NCI-H2171 (cell line): ENCODE data around the gene MYO1E.

Experiments
- DNase-seq: peaks from one replicate; lab custom pipeline; 2025; lab: John Stamatoyannopoulos, UW

MYO1E gene

DNA sequence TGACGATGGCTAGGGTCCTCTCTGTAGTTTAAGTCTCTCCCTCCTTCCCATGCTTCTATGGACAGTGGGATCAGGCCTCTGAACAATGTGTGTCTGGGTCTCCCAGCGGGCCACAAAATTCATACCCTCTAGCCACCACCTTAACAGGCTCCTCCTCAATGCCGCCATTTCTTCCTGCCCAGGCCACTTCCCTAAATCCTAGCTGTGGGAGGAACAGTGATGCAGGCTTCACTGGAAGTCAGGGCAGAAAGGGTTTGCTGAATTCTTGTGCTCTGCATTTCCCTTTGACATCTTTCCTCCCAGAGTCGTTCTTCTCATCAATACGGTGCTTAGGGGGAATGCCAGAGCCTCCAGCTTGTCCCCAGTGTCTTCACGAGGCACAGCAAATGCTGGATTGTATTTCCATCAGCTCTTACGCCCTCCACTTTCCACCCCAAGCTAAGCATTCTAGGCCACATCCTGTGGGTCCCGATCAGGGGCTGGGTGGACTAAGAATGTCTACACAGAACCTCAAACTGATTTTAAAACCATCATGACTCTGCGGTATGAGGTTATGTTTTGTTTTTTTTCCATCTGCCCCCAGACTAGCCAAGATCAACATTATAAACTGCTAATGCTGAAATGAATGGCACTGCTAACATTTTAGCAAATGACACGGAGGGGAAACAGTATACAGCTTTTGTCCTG lies 177.9 kb downstream of the MYO1E start:
- DNase-seq, result no peak

DNA sequence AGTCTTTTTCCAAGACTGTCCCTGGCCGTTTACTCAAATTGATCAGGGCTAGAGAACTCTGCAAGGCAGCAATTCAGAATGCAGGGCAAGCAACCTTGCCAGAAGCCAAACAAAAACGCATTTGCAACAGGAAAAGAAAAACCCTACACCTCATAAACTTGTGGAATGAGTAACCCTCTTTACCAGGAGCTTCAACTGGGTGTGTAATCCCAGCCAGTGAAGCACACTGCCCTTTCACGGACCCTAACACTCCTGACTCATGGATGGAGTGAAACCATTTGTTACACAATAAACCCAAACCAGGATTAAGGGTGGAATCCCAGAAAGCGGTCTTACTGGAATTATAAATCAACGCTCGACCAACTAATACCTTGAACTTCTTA lies 180.8 kb downstream of the MYO1E start:
- DNase-seq, result no peak

DNA sequence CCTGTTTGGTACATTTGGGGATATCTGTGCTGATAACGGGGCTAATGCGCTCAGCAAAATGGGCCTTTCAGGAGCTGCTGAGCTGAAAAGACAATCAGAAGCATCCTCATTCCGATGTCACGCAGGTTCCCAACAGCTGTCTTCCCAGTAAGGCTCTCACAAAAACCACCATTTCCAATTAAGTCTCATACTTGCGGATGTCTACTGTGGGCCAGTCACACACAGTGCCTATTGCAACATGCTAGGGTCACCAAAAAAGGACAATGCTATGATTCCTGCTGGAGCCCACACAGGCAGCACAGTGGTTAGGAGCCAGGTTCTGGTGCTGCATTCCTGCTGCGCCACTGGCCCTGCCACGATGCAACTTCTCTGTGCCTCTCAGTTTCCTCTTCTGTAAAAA lies 182.4 kb downstream of the MYO1E start:
- DNase-seq, result no peak

DNA sequence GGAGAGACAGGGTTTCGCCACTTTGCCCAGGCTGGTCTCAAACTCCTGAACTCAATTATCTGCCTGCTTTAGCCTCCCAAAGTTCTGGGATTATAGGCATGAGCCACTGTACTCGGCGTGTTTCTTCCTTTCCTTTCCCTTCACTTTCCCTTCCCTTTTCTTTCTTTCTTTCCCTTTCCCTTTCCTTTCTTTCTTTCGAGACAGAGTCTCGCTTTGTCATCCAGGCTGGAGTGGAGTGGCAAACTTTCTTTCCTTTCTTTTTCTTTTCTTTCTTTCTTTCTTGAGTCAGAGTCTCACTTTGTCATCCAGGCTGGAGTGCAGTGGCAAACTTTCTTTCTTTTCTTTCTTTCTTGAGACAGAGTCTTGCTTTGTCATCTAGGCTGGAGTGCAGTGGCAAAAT lies 183.4 kb downstream of the MYO1E start:
- DNase-seq, result no peak

DNA sequence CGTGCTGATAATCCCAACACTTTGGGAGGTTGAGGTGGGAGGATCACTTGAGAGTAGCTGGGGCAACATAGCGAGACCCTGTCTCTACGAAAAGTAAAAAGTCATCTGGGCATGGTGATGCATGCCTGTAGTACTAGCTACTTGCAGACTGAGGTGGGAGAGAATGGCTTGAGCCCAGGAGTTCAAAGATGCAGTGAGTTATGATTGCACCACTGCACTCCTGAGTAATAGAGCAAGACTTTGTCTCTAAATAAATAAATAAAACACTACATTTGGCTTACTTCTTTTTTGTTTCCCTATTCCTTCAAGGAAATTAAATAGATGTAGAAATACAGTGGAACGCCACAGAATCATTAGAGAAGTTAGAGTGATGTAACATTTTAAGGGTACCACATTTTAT lies 186.2 kb downstream of the MYO1E start:
- DNase-seq, result no peak

DNA sequence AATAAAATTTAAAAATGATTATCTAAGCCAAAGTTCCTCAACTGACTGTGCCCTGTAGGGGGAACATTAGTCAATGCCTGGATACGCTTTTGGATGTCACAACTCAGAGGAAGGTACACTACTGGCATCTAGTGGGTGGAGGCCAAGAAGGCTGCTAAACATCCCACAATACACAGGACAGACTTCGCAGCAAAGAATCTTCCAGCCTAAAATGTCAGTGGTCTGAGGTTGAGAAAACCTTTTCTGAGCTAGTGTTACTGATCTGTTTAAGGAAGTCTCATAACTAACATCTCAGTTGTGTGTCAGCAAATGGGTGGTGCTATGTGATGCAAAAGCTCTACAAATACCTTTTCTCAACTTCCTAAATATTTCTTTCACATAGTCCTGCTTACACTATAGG lies 186.9 kb downstream of the MYO1E start:
- DNase-seq, result no peak

DNA sequence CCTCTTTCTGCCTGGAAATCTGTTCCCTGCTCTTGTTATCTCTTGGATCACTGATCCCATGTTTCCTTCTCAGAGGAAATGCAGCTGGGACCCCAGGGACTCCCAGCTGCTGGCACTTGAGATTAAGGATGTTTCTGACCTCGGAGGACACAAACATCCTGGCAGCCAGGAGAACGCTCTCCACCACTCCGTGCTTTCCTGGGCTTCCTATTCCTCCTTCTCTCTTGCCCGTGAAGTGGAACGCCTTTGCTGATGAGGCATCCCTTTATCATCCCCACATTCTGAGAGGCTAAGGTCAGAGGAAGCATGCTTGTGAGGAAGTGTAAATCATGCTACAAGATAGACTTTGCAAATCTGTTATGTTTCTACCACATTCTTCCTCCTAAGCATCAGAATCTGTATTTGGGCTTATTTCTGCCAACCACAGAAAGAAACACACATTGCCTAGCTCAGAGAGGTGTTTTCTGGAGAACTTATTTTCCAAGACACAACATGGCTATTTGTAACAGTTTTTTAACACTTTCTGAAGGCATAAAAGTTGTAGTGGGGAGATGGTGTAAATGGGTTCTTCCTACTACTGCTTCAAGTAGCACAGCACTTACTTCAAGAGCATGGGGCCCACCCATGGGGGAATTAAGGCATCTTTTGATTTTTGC lies 191.6 kb downstream of the MYO1E start:
- DNase-seq, result no peak

DNA sequence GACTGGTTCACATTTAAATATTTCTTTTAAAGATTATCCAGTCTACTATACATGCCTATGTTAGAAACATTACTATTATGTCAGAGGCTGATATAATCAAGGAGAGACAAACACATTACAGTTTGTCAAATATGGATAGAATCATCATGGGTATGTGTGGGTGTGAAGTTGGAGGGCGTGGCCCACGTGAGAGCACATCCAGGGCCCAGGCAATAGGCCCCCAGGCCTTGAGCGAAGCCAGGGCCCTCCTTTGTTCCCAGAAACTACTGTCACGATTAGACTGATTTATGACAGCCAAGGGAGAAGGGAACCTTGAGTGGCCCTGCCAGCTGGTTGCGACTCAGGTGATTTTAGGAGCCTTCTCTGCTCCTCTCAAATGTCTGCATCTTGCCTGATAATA lies 193.0 kb downstream of the MYO1E start:
- DNase-seq, result peak; percentile 52

DNA sequence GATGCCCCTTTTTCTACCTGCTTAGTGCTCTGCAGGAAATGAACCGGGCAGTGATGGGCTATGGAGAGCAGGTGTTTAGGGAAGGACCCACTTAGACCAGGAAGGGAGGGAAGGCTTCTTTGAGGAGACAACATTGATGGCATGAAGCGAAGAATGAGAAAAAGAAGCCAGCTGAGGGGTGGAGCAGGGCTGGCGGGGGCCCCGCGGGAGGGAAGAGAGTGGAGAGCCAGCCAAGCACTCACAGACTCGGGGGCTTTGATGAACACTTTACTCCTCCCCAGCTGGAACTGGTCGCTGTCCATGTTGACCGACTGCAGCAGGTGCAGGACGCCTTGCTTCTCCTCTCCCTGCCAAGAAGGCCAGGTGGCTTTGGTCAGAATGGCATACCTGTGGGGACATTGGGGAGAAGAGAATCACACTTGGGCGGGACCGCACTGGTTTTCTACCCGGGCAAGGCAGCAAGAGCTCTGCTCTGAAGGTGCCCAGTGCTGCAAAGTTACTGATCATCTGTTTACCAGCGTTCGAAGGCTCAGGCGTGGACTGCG lies 194.4 kb downstream of the MYO1E start:
- no peak for DNase-seq

DNA sequence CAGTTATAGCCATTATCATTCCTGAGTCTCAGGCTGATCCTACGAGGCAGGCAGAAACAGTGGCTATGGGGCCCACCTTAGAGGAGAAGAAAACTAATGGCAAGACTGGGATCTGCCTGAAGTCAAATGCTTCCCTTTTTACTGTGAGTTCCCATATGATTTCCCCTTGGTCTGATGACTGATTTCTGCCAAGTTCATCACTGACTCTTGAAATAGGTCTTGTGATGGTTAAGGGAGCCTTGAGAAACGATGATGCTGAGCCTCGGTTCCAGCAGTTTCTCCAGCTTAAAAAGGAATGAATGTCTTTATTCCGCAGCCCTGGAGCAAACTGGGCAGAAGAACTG lies 195.4 kb downstream of the MYO1E start:
- no peak for DNase-seq

DNA sequence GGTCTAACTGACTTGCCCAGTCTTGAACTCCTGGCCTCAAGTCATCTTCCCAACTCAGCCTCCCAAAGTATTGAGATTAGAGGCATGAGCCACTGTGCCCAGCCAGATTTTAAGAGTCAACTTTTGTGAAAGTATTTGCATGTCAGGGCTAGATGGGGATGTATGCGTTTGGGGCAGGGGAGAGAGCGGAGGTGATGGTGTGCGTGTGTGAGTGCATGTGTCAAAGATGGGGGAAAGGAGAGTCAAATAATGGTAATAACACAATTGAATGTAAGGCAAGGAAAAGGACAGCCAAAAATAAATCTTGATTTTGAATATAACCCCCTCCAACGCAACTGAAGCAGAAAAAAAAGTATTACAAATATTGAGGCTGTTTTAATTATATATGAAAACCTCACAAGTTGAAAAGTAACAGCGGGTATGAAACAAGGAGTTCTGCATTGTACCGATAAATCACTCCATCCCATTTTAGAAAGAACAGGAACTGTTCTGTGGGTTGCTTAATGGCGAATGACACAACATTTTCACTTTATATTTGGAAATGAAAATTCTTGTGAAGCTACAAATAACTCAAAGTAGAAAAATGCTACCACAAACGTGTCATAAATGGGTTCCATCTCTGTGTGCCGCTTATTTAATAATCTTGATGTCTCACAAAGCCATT lies 195.9 kb downstream of the MYO1E start:
- no peak for DNase-seq

DNA sequence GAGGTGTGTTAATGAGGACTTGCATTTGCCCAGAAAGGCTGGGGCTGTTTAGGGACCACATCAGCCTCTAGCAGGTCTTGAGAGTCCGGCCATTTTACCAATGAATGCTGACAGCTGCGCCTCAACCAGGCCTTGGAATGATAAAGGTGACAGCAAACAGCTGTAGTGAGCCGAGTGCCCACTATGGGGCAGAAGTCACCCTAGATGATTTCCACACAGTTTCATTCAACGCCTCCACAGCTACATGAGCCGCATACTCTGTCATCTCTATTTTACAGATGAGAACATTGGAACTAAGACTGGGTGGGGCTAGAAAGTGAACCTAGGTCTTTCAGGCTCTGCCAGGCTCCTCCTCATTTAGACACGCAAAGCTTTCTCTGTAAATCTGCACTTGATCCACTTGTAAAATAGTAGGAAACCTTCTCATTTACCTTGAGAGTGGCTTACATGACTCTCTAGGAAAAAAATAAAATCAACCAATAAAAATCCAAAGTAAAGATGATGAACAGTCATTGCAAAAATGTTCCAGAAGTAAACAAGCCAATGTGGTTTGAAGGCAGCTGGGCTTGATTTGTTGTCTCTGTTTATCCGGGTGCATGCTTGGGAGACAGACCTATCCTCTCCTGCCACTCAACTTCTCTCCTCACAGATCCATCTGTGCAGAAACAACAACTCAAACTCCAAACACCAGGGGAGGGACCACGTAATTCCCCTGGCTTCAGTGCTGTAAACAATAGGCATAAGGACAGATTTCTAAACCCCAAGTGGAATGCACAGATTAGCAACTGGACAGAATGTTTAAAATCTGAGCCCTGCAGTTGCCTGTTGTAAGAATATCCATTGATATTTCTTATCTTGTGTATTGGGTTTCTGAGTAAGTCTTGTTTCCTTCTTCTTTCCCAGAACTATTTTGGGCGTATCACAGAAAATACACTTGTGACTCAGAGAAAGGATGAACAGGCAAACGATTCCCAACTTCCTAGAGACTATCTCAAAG lies 197.5 kb downstream of the MYO1E start:
- DNase-seq, result peak; percentile 69

DNA sequence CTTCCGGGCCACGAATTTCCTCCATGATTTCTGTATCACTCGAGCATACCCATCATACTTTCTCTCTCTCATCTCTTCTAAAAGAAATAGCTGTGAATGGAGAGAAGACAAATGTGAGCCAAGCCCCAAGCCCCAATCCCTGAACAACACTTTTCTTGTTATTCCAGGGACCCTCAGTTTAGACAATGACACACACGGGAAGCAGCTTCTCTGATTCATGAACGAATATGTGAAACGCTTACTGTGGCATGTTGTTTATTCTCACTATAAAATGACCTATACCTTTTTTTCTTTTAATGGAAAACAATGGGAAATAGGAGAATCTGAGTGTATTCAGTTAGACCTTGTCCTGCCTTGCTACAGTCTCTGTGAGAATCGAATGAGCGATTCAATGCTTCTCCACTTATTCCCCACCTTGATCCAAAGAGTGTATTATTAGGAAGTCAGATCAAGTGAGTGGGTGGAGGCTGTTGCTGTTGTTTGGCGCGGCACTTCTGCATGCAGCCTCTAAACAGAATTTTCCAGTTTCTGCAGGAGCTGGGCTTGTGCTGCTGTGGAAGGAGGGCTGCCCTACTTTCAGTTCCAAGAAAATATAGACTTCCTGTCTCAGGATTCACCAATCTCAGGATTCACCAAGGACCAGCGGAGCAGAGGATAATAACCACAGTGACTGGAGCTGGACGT lies 198.4 kb downstream of the MYO1E start:
- no peak for DNase-seq

DNA sequence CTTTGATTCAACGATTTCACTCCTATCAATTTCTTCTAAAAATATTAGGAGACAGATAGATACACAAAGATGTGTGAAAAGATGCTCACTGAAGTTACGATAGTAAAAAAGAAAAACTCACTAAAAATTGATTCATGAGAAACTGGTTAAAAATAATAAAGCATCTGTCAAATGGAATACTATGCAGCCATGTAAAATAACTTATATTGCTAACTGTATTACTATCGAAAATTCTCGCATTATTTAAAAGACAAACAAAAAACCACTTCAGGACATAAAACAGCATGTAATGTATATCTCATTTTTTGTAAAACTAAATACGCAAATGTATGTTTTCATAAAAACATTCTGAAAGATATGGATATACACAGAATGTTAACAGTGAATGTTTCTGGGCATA lies 199.5 kb downstream of the MYO1E start:
- no peak for DNase-seq

DNA sequence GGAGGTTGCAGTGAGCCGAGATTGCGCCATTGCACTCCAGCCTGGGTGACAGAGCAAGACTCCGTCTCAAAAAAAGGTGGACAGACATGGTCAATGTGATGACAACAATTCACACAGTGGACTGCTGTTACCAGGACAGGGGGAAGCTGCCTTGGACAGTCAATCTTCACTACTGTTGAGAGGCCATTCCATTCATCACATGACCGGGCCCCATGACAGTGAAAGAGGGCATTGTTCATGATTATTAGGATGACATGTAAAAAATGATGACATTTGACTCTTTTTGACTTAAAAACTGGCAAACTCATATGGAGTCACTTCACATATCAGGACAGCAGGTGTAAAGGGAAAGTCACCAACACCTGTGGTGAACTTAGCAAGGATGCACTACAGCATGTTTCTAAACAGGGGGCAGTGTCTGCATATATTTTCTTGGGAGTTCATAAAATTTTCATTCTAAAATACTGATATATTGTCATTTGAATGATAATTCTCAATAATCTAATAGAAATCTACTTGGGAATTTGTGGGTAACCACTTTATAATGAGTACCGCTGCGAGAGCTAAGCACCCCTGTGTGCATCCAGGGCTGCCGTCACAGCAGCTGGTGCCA lies 200.3 kb downstream of the MYO1E start:
- no peak for DNase-seq

DNA sequence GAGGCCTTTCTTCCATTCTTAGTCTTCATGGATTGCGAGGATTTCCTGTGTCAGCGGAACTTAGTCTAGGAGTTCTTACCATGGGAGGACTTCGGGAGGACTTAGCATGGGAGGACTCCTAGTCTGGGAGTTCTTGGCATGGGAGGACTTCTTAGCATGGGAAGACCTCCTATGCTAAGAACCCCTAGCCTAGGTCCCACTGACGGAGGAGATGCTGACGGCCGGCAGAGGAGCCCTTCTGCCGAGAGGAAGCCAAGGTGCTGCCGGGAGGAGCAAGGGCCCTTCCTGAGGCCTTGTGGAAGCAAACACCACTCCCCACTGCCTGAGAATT lies 201.6 kb downstream of the MYO1E start:
- no peak for DNase-seq

DNA sequence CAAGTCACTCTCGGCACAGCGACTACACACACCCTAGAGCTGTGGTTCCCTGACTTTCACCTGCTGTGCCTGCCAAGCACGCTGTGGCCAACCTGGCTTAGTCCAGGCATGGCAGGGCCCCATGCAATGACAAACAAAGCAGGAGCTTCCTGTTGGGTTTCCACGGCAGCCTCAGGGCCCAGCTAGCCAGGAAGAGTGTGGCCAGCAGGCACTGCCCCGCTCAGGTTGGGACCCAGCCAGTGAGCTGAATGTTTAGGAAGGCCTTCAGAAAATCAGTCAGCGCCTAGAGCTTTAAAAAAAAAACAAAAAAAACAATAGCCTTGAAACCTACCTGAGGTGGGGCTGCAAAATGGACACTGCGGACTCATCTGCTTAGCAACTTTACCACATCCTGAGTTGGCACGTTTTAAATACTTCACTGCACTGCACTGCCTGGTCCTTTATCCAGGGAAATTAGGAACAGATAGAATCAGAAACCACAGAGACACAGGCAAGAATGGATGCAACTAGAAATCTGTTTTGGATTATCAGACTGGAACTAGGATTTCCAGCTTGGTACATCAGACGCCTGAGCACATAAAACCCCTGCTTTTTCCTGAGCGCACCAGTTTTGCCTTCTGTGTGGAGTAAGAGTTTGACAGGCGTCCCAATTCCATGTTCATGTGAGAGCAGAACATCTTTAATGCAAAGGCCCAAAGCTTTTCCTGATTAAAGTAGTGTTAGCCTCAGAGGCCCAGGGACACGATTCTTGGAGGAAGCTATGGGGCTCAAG lies 202.2 kb downstream of the MYO1E start:
- no peak for DNase-seq

DNA sequence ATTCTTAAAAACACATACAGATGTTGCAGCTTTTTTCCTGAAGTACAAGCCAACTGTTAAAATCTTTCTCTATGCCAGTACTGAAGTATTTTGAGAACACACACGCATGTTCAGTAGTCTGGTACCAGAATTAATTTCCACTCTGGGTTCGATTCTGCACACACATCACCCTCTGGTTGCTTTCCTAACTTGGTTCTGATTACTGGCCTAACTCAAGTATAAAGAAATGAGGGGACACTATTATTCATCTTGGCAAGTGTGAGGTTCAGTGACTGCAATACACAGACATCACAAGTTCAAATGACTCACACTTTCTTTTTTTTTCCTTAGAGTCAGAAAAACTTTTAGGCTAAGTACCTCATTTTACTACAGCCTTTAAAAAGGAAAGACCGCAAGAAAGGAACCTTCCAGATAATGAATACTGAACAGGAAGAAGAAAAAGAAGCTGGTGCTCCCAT lies 203.4 kb downstream of the MYO1E start:
- DNase-seq, result no peak

DNA sequence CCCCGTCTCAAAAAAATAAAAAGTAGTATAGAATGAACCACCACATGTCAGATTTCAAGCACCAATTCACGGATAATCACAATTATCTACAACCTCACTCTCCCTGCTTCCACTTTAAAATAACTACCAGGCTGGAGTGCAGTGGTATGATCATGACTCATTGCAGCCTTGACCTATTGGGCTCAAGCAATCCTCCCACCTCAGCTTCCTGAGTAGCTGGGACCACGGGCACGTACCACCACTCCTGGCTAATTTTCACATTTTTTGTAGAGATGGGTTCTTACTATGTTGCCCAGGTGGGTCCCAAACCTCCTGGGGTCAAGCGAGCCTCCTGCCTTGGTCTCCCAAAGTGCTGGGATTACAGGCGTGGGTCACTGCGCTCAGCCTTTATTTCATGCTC lies 204.1 kb downstream of the MYO1E start:
- no peak for DNase-seq

DNA sequence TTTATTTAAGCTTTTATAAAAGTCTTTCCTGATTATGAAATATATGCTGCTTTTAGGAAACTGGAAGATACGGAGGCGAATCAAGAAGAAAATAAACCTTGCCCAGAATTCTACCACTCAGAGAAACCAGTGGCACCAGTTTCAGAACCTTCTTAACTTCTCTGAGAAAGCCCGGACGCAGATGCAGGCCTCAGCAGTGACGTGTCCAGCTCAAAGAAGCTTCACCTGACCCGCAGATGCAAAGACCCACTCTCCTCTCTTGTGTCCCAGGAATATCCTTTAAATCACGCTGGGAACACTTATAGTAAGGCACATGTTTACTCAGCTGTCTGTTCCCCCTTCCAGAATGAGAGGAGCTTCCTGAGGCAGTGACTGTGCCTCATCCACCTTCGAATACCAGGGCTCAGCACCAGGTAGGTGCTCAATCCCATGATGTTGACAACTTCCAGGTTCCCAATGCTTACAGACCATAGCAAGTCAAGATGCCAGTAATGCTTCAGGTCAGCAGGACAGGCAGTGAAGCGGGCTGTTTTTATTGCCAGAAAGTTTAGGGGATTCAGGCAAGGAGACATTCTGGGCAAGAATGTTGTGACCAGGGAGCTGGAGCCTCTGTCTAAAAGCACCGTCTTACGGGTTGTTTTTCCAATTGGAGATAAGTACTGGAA lies 205.9 kb downstream of the MYO1E start:
- no peak for DNase-seq
